Sigmoid colon (tissue), 7 donors: Measurements from ENCODE around the gene TSPO. TPM values are rescaled to one million over a fixed set of nuclear protein-coding genes. Genes with fewer than 3 reads are reported as not detected.
A peak's percentile ranks its signal among the peaks of the same experiment; 100 is the strongest.

Experiments used
- DNase-seq: peaks from one replicate; pipeline ENCODE4 v3.0.0-alpha.2; 2019
- H3K27ac ChIP-seq, 4 donors: fragments of 200-600 bp; sonication (generic); one replicate each; pipeline ENCODE4 v1.5.1; 2016 to 2019; ENCODE audit warnings: mild to moderate bottlenecking in 1 of 4
- H3K27me3 ChIP-seq, 3 donors: fragments of 200-600 bp; sonication (generic); one replicate each; pipeline ENCODE4 v1.5.1; 2019; ENCODE audit warnings: mild to moderate bottlenecking in 1 of 3
- H3K36me3 ChIP-seq, 4 donors: fragments of 200-600 bp; sonication (generic); one replicate each; pipeline ENCODE4 v1.5.1; 2016 to 2019
- H3K4me1 ChIP-seq, 4 donors: fragments of 200-600 bp; sonication (generic); one replicate each; pipeline ENCODE4 v1.5.1; 2017 to 2019
- H3K4me3 ChIP-seq, 4 donors: fragments of 200-600 bp; sonication (generic); one replicate each; pipeline ENCODE4 v1.5.1; 2017 to 2019; ENCODE audit warnings: mild to moderate bottlenecking in 2 of 4, moderate library complexity in 1 of 4
- H3K9me3 ChIP-seq, 4 donors: fragments of 200-600 bp in 3 of 4; sonication (generic) in 3 of 4; one replicate each; pipeline versions ENCODE4 v1.5.1 to v1.6.1; 2013 to 2019
- CTCF ChIP-seq, 4 experiments: fragments of 450-650 bp in 3 of 4; fragments of 200-600 bp in 1 of 4; IDR thresholded peaks; one replicate each; pipeline ENCODE4 v1.5.1; 2016 to 2019; ENCODE audit warnings: antibody characterized with exemption in 4 of 4, mild to moderate bottlenecking in 3 of 4, moderate library complexity in 2 of 4
- EP300 ChIP-seq, 4 donors: sonication (generic); formaldehyde crosslinking; IDR thresholded peaks; one replicate each; pipeline ENCODE4 v1.6.1; 2017; ENCODE audit warnings: antibody characterized with exemption in 4 of 4
- POLR2A ChIP-seq, 2 donors: fragments of 450-650 bp; IDR thresholded peaks; one replicate each; pipeline ENCODE4 v1.6.1; 2016; ENCODE audit warnings: antibody characterized with exemption in 2 of 2, mild to moderate bottlenecking in 2 of 2, moderate library complexity in 2 of 2
- POLR2AphosphoS5 ChIP-seq, 4 donors: sonication (generic); formaldehyde crosslinking; IDR thresholded peaks; one replicate each; pipeline ENCODE4 v1.6.1; 2017; ENCODE audit warnings: antibody characterized with exemption in 4 of 4
- whole genome bisulfite sequencing, 2 donors: extraction: QIAGEN DNeasy Blood & Tissue Kit; methylation state at CpG; one replicate each; pipeline ENCODE4 v1.1.7; 2013; 5-methylcytosine and 5-hydroxymethylcytosine counted together
- intact Hi-C: fragments of 100-400 bp; cut with DNase I; formaldehyde crosslinking; loops from one replicate; pipeline ENCODE4 v1.15.1; 2023
- polyA plus RNA-seq, 3 donors: library from polyadenylated mRNA; stranded (reverse); fragments of 200-250 nt; gene quantifications; one replicate each; pipeline ENCODE4 v1.2.3, GENCODE V29; 2013
- total RNA-seq, 4 donors: library from RNA; depleted of rRNA; stranded (reverse); fragments of >200 nt; gene quantifications; one replicate each; pipeline ENCODE4 v1.1.0, GENCODE V29; 2016
- donor health status: healthy with polysubstance abuse.
- donor health status: Bipolar disorder and iron deficiency.
- donor health status: healthy.

TSPO gene
- total and polyA plus RNA-seq, 7 donors, result 126 to 513 (median 219) TPM

GRCh38 chr22:43153899-43154298 is 2.5 kb downstream of the TSPO start:
- H3K27ac ChIP-seq, result peak overlapping the region in 1 of 4 donors; percentile 37
- H3K36me3 ChIP-seq, result no peaks in the 10 kb centered on the region
- H3K9me3 ChIP-seq, result no peaks in the 10 kb centered on the region
- WGBS, 2 donors, result 63 to 74% methylated on average over 9 of the region's 9 CpGs
- TF ChIP-seq POLR2AphosphoS5 (IDR thresholded peaks at IDR 0.05), result no peak
- no peak for TF ChIP-seq CTCF (IDR thresholded peaks at IDR 0.05)
- no peak for TF ChIP-seq EP300 (IDR thresholded peaks at IDR 0.05)
- no peak for TF ChIP-seq POLR2A (IDR thresholded peaks at IDR 0.05)
- H3K4me1 ChIP-seq, result peaks cover 0 to 29% (median 23%) of the 10 kb centered on the region in 4 donors
- H3K4me3 ChIP-seq, result no peak overlapping the region
- DNase-seq, result no peak
- intact Hi-C loops, result loop anchor here (2.0 kb wide), 1 partner anchor 33 kb away; the partner anchor contains the start of gene TTLL12
- H3K27me3 ChIP-seq, result no peaks in the 10 kb centered on the region

GRCh38 chr22:43154887-43155536 is 3.7 kb downstream of the TSPO start:
- TF ChIP-seq CTCF (IDR thresholded peaks at IDR 0.05) (no peak), POLR2AphosphoS5 (IDR thresholded peaks at IDR 0.05) (no peak), EP300 (IDR thresholded peaks at IDR 0.05) (no peak), POLR2A (IDR thresholded peaks at IDR 0.05) (no peak)
- Histone ChIP-seq H3K4me3 (no peak overlapping the region), H3K36me3 (no peaks in the 10 kb centered on the region), H3K27ac (no peak overlapping the region), H3K27me3 (no peaks in the 10 kb centered on the region), H3K9me3 (no peaks in the 10 kb centered on the region), H3K4me1 (peaks cover 0 to 29% (median 23%) of the 10 kb centered on the region in 4 donors)
- WGBS, 2 donors, result 83 to 87% methylated on average over 27 of the region's 27 CpGs
- no peak for DNase-seq
- intact Hi-C loops, result no loop called here

GRCh38 chr22:43155789-43156188 is 4.4 kb downstream of the TSPO start:
- Histone ChIP-seq H3K4me1 (peaks cover 0 to 24% (median 18%) of the 10 kb centered on the region in 4 donors), H3K4me3 (no peak overlapping the region), H3K36me3 (peaks cover 0 to under 1% (median 0%) of the 10 kb centered on the region in 4 donors), H3K27ac (no peak overlapping the region), H3K27me3 (no peaks in the 10 kb centered on the region), H3K9me3 (no peaks in the 10 kb centered on the region)
- intact Hi-C loops, result no loop called here
- no peak for DNase-seq
- 76 to 78% methylated on average over 5 of the region's 5 CpGs for WGBS, 2 donors
- no peak for TF ChIP-seq POLR2AphosphoS5 (IDR thresholded peaks at IDR 0.05)
- TF ChIP-seq POLR2A (IDR thresholded peaks at IDR 0.05), result no peak
- no peak for TF ChIP-seq CTCF (IDR thresholded peaks at IDR 0.05)
- TF ChIP-seq EP300 (IDR thresholded peaks at IDR 0.05), result no peak

GRCh38 chr22:43156413-43156812 is 5.1 kb downstream of the TSPO start:
- TF ChIP-seq POLR2AphosphoS5 (IDR thresholded peaks at IDR 0.05) (no peak), CTCF (IDR thresholded peaks at IDR 0.05) (no peak), EP300 (IDR thresholded peaks at IDR 0.05) (no peak)
- Histone ChIP-seq H3K9me3 (no peaks in the 10 kb centered on the region), H3K27ac (no peak overlapping the region), H3K36me3 (peaks cover 0 to 5% (median 0%) of the 10 kb centered on the region in 4 donors), H3K4me3 (no peak overlapping the region), H3K4me1 (peaks cover 0 to 19% (median 14%) of the 10 kb centered on the region in 4 donors), H3K27me3 (no peaks in the 10 kb centered on the region)
- no peak for DNase-seq
- WGBS, 2 donors, result 87 to 89% methylated on average over 12 of the region's 12 CpGs
- intact Hi-C loops, result no loop called here
